B cell (primary cell): ENCODE results near the gene CEP44. TPM values are rescaled to one million over a fixed set of nuclear protein-coding genes. Genes with fewer than 3 reads are reported as not detected.

Experiments used
- ATAC-seq: fragments of 200-7000 bp; cut with Tn5 transposase; one replicate; pipeline ENCODE4 v1.10.0; 2021; ENCODE audit warnings: low read depth, mild to moderate bottlenecking, moderate number of reproducible peaks, moderate library complexity
- CTCF ChIA-PET: fragments of 350-600 bp; sonication (Branson Sonifier 250); formaldehyde crosslinking; loops from one replicate; lab custom pipeline; 2021; ENCODE audit warnings: antibody characterized with exemption, inconsistent platforms; lab: Charles Lee
- POLR2A ChIA-PET: fragments of 350-600 bp; sonication (Branson Sonifier 250); formaldehyde crosslinking; loops from one replicate; lab custom pipeline; 2021; ENCODE audit warnings: antibody characterized with exemption; lab: Charles Lee
- DNase-seq: peaks from one replicate; pipeline ENCODE4 v3.0.0; 2013
- H2AFZ ChIP-seq: 2 replicates; pipeline ENCODE4 v1.6.1; 2012; ENCODE audit warnings: mild to moderate bottlenecking, low read depth, low read length; ENCODE audit not compliant: insufficient read depth, poor library complexity, severe bottlenecking
- H3K27ac ChIP-seq, 2 donors: 1 replicate in 1 of 2; 2 replicates in 1 of 2; pipeline ENCODE4 v1.5.1; 2012 to 2013; ENCODE audit warnings: low read length in 2 of 2, mild to moderate bottlenecking in 2 of 2, moderate library complexity in 1 of 2
- H3K27me3 ChIP-seq, 4 experiments: fragments of 200-600 bp in 1 of 4; sonication (generic) in 1 of 4; replicated peaks in 1 of 4; 1 replicate in 2 of 4; 2 replicates in 2 of 4; pipeline versions ENCODE4 v1.6.1 to v1.7.0; 2013 to 2016; ENCODE audit warnings: low read length in 3 of 4, mild to moderate bottlenecking in 2 of 4, mixed read lengths in 1 of 4, moderate library complexity in 1 of 4; ENCODE audit not compliant: insufficient read depth in 4 of 4, control insufficient read depth in 3 of 4; ENCODE audit errors: control extremely low read depth in 1 of 4
- H3K36me3 ChIP-seq, 2 experiments: replicated peaks in 1 of 2; 1 replicate in 1 of 2; 2 replicates in 1 of 2; pipeline versions ENCODE4 v1.6.1 to v1.7.1; 2013; ENCODE audit warnings: low read length in 1 of 2; ENCODE audit not compliant: insufficient read depth in 2 of 2, control insufficient read depth in 1 of 2; ENCODE audit errors: control extremely low read depth in 1 of 2, extremely low read depth in 1 of 2
- H3K4me1 ChIP-seq, 2 donors: fragments of 200-600 bp in 1 of 2; sonication (generic) in 1 of 2; 1 replicate in 1 of 2; 2 replicates in 1 of 2; pipeline versions ENCODE4 v1.5.1 to v1.6.1; 2013 to 2017; ENCODE audit warnings: low read length in 2 of 2; ENCODE audit not compliant: control insufficient read depth in 2 of 2, insufficient read depth in 2 of 2
- H3K4me2 ChIP-seq: replicated peaks from 2 replicates; pipeline ENCODE3; 2012; ENCODE audit warnings: mild to moderate bottlenecking, low read depth, low read length; ENCODE audit not compliant: poor library complexity, severe bottlenecking
- H3K4me3 ChIP-seq, 5 experiments: fragments of 200-600 bp in 1 of 5; sonication (generic) in 1 of 5; 1 replicate in 3 of 5; 2 replicates in 2 of 5; pipeline versions ENCODE4 v1.5.1 to v1.7.0; 2011 to 2016; ENCODE audit warnings: low read length in 4 of 5, mild to moderate bottlenecking in 4 of 5, low read depth in 2 of 5, control low read depth in 1 of 5, moderate library complexity in 1 of 5; ENCODE audit not compliant: insufficient read depth in 1 of 5; ENCODE audit errors: control extremely low read depth in 1 of 5, extremely low read depth in 1 of 5
- H3K79me2 ChIP-seq: fragments of 200-600 bp; sonication (generic); one replicate; pipeline ENCODE4 v1.6.0; 2016; ENCODE audit warnings: low read length; ENCODE audit not compliant: control insufficient read depth, insufficient read depth
- H3K9ac ChIP-seq: fragments of 200-600 bp; sonication (generic); 2 replicates; pipeline ENCODE4 v1.6.1; 2017; ENCODE audit warnings: mild to moderate bottlenecking, low read length, moderate library complexity
- H3K9me3 ChIP-seq, 3 donors: one replicate each; pipeline versions ENCODE4 v1.6.1 to v1.7.1; 2013; ENCODE audit warnings: low read length in 2 of 3; ENCODE audit not compliant: control insufficient read depth in 2 of 3, insufficient read depth in 1 of 3; ENCODE audit errors: control extremely low read depth in 1 of 3
- H4K20me1 ChIP-seq: 2 replicates; pipeline ENCODE4 v1.6.0; 2012; ENCODE audit warnings: mild to moderate bottlenecking, low read length; ENCODE audit not compliant: insufficient read depth, control insufficient read depth, poor library complexity, severe bottlenecking
- H3K27ac Mint-ChIP-seq: one replicate; pipeline ENCODE4 v1.8.0; 2021; ENCODE audit warnings: mixed read lengths
- H3K27me3 Mint-ChIP-seq: one replicate; pipeline ENCODE4 v1.8.0; 2021; ENCODE audit warnings: mixed read lengths
- H3K4me1 Mint-ChIP-seq: one replicate; pipeline ENCODE4 v1.8.0; 2021; ENCODE audit warnings: mixed read lengths
- H3K4me3 Mint-ChIP-seq: one replicate; pipeline ENCODE4 v1.8.0; 2021; ENCODE audit warnings: mixed read lengths
- H3K9me3 Mint-ChIP-seq: one replicate; pipeline ENCODE4 v1.8.0; 2022; ENCODE audit warnings: mixed read lengths; ENCODE audit not compliant: insufficient read depth
- CTCF ChIP-seq: fragments of 200-600 bp; IDR thresholded peaks from one replicate; pipeline ENCODE4 v1.8.0; 2022; ENCODE audit warnings: antibody characterized with exemption, mild to moderate bottlenecking
- EZH2 ChIP-seq: IDR thresholded peaks from 2 replicates; pipeline ENCODE4 v1.6.1; 2012; ENCODE audit warnings: borderline replicate concordance, low read depth, mild to moderate bottlenecking, moderate library complexity, low read length; ENCODE audit not compliant: insufficient read depth, poor library complexity, severe bottlenecking
- WGBS: methylation state at CpG from one replicate; pipeline ENCODE4 v1.1.5; 2013; ENCODE audit warnings: missing lambda C conversion rate; ENCODE audit not compliant: insufficient coverage; 5-methylcytosine and 5-hydroxymethylcytosine counted together
- intact Hi-C: fragments of 100-400 bp; cut with micrococcal nuclease; formaldehyde crosslinking; loops from one replicate; pipeline ENCODE4 v1.10.0; 2022
- polyA plus RNA-seq: library from polyadenylated mRNA; depleted of rRNA; stranded (reverse); fragments of >200 nt; gene quantifications from 2 replicates; pipeline ENCODE4 v1.2.3, GENCODE V29; 2012
- total RNA-seq, 2 donors: library from RNA; stranded (reverse); fragments of 120-200 nt in 1 of 2; gene quantifications; 1 replicate in 1 of 2; 2 replicates in 1 of 2; pipeline versions ENCODE4 v1.2.3 to v1.2.4, GENCODE V29; 2013 to 2022

The CEP44 gene
- total and polyA plus RNA-seq, 2 donors (not counting 1 experiment from before 2014, with no cell fraction given), result 3.5 to 25.2 TPM

DNA sequence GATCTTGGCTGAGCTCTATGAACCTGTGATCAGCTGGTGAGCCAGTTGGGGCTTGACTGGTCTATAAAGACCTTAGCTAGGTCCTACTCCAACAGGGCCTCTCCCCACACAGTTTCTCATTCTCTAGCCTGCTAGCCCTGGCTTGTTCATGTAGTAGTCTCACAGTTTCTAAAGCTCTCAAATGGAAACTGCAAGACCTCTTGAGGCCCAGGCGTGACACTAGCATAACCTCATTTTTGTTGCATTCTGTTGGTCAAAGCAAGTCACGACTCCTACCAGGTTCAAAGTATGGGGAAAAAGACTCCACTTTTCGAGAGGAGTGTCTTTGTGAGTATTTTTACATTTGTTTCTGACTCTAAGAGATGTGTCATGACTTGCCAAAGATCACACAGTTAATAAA lies 50.9 kb downstream of the CEP44 start:
- CTCF ChIA-PET, result no interaction called here
- Histone ChIP-seq H3K4me2 (no peak overlapping the region), H3K4me1 (no peaks in the 10 kb centered on the region), H3K27me3 (no peaks in the 10 kb centered on the region), H3K9ac (no peak overlapping the region), H4K20me1 (no peaks in the 10 kb centered on the region), H3K4me3 (no peak overlapping the region), H3K36me3 (no peaks in the 10 kb centered on the region), H3K9me3 (no peaks in the 10 kb centered on the region), H3K79me2 (no peaks in the 10 kb centered on the region), H2AFZ (no peak overlapping the region), H3K27ac (no peak overlapping the region)
- no peak for DNase-seq
- WGBS, result 100% methylated on average over 2 of the region's 3 CpGs
- H3K4me3 Mint-ChIP-seq, result no peak overlapping the region
- POLR2A ChIA-PET, result no interaction called here
- no peaks in the 10 kb centered on the region for H3K9me3 Mint-ChIP-seq
- H3K27ac Mint-ChIP-seq, result no peak overlapping the region
- ATAC-seq, result no peak
- intact Hi-C loops, result no loop called here
- no peak for TF ChIP-seq EZH2
- TF ChIP-seq CTCF, result no peak
- H3K27me3 Mint-ChIP-seq, result no peaks in the 10 kb centered on the region
- no peaks in the 10 kb centered on the region for H3K4me1 Mint-ChIP-seq

- no peak for ATAC-seq
Measured at GRCh38 chr4:174340714-174341113, 57.0 kb downstream of the CEP44 start.

More at GRCh38 chr4:174340714-174341113, 57.0 kb downstream of the CEP44 start:
- no peak for DNase-seq
- no peaks in the 10 kb centered on the region for H3K4me1 Mint-ChIP-seq
- ChIA-PET CTCF (no interaction called here), POLR2A (no interaction called here)
- no peak overlapping the region for H3K9ac ChIP-seq
- H3K27me3 ChIP-seq, result no peaks in the 10 kb centered on the region
- peaks cover 0 to 2% (median 0%) of the 10 kb centered on the region in 3 donors for H3K9me3 ChIP-seq
- no peaks in the 10 kb centered on the region for H3K36me3 ChIP-seq
- H3K27ac Mint-ChIP-seq, result no peak overlapping the region
- no peaks in the 10 kb centered on the region for H4K20me1 ChIP-seq
- H3K4me1 ChIP-seq, result no peaks in the 10 kb centered on the region
- H3K27ac ChIP-seq, result no peak overlapping the region
- no peak overlapping the region for H3K4me2 ChIP-seq
- no peak overlapping the region for H2AFZ ChIP-seq
- TF ChIP-seq EZH2 (no peak), CTCF (no peak)
- no peaks in the 10 kb centered on the region for H3K79me2 ChIP-seq
- H3K27me3 Mint-ChIP-seq, result peaks cover 7% of the 10 kb centered on the region
- intact Hi-C loops, result no loop called here
- no CpG with 5 or more reads among the region's 2 CpGs for WGBS
- H3K4me3 Mint-ChIP-seq, result no peak overlapping the region
- H3K9me3 Mint-ChIP-seq, result no peaks in the 10 kb centered on the region
- H3K4me3 ChIP-seq, result no peak overlapping the region
